ENCODE data around the gene VPREB1.

Gene VPREB1

DNA sequence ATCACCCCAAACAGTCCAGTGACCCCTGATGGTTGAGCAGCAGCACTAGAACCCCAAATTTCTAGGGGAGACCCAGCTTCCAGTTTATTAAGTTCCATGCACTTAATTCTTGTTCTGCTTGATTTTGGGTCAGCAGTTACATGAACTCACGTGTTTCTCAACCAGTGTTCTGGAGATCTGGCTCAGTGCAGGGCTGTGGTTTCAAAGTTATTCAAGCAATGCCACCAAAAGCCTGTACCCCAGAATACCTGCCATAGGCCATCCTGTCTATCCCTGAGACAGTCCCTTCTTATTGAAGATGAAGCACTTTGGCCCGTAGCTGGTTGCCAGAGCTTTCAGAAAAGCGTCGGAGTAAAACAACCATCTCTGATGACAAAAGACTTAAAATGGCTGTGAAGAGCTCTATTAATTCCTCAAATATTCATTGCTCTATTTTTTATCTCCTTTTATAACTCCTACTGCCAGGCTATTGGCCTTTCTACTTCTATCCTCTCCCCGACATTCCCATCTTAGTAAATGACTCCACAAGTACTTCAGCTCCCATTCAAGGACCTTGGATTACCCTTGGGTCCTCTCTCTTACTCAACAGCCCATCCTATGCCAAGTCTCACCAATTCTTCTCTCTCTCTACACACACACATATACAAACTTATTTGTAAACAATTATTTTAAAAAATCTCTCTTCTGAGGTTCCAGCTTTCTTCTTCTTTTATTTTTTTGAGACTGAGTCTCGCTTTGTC lies 18.0 kb upstream of the VPREB1 start:
- DNase-seq, result no peak
- TF ChIP-seq POLR2A (IDR thresholded peaks at IDR 0.05; ENCODE audit: low read length), result no peak
- no peak for TF ChIP-seq GATA1 (IDR thresholded peaks at IDR 0.05; ENCODE audit: low read depth, low read length)

DNA sequence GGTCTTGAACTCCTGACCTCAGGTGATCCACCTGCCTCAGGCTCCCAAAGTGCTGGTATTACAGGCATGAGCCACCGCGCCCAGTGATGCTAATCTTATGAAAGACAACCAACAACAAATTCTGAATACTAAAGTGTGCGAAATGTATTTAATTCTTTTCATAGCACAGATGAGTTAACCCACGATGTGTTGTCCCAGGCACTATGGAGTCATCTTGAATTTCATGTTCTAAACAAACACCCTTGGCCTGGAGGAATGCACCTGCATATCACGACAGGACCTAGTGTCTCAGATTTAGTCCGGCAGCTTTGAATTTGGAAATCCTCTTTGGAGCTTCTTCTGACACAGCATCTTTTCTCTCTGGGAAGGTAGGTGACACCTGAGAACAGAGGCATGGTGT lies 16.2 kb upstream of the VPREB1 start:
- no peak for TF ChIP-seq POLR2A (IDR thresholded peaks at IDR 0.05; ENCODE audit: low read length)
- TF ChIP-seq GATA1 (IDR thresholded peaks at IDR 0.05; ENCODE audit: low read depth, low read length), result no peak

DNA sequence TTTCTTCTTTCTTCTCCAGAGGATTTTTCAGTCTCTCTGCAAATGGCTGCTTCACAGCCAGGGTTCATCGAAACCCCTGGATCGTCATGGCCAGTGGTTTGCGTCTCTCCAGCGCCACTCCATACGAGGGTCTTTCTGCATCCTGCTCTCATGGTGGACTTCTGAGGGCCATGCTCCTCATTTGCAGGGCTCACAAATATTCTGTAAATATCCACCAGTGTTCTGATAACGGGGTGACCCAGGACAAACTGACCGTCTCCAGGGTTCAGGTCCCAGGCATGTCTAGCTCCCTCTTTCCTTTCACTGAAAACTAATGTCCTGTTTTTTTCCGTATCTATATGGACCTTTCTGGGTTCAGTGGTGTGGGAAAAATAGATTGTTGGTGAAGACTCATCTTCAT lies 15.7 kb upstream of the VPREB1 start:
- no peak for DNase-seq
- TF ChIP-seq POLR2A (IDR thresholded peaks at IDR 0.05; ENCODE audit: low read length), result no peak

More for the DNA sequence above, 16.2 kb upstream of the VPREB1 start:
- no peak for DNase-seq

DNA sequence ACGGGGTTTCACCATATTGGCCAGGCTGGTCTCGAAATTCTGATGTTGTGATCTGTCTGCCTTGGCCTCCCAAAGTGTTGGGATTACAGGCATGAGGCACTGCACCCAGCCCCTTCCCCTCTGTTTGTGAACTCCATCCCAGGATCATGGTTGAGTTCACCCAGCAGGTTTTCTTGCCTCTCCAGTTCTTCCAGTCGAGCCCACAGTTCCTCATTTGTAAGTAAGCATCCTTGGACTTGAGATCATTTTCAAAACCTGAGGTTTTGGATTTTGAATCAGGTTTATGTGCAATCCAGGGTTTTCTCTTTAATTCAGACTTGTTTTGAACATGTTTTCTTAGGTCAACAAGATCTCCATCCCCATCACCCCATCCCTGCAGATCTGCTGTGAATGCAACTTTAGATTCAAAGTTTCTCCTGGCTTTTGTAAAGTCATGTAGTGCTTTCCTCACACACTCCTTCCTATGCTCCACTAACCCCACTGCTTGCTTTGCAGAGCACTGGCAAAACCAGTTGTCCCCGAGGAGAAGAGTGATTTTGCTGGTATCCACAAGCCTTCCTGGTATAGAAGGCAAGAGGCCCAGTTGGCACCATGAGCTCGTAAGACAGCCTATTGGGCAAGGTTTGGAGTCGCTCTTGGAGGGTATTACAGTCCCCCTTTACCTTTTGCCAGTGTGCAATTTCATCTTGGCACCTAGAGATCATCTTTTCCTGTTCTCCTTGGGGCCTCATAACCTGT lies 14.7 kb upstream of the VPREB1 start:
- TF ChIP-seq POLR2A (IDR thresholded peaks at IDR 0.05; ENCODE audit: low read length) (no peak), GATA1 (IDR thresholded peaks at IDR 0.05; ENCODE audit: low read depth, low read length) (no peak)
- no peak for DNase-seq

DNA sequence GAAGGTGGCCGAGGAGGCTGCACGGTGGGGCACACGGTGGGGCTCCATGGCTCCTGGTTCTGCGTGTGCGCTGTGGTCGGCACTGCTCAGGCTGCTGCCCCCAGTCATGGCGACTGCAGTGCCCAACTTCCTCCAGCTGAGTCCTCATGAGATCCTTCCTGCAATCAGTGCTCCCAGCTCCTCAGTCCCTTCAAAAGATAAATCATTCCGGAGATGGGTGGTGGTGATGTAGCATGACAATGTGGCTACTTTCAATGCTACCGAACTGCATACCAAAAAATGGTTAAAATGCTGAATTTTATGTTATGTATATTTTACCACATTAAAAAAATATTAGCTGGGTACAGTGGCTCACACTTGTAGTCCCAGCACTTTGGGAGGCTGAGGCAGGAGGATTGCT lies 14.1 kb upstream of the VPREB1 start:
- TF ChIP-seq GATA1 (IDR thresholded peaks at IDR 0.05; ENCODE audit: low read depth, low read length) (no peak), POLR2A (IDR thresholded peaks at IDR 0.05; ENCODE audit: low read length) (no peak)

DNA sequence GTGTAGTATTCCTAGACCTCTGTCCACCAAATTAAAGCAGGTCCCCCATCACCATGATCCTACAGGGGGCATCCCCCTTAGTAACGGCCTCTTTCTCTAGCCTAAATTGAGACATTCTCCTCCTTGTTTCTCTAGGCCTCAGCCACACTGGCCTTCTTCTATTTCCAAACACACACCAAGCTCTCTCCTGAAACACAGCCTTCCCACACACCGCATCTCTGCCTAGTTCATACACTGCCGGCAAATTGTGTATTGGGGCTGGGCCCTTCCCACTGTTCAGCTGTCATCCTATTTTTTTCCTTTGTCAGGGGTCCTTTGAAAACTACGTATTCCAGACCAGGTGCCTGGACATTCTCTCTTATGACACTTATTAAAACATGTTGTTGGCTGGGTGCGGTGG lies 11.5 kb upstream of the VPREB1 start:
- TF ChIP-seq GATA1 (IDR thresholded peaks at IDR 0.05; ENCODE audit: low read depth, low read length), result no peak
- no peak for TF ChIP-seq POLR2A (IDR thresholded peaks at IDR 0.05; ENCODE audit: low read length)
- no peak for DNase-seq

More for the DNA sequence above, 14.1 kb upstream of the VPREB1 start:
- DNase-seq, result no peak

DNA sequence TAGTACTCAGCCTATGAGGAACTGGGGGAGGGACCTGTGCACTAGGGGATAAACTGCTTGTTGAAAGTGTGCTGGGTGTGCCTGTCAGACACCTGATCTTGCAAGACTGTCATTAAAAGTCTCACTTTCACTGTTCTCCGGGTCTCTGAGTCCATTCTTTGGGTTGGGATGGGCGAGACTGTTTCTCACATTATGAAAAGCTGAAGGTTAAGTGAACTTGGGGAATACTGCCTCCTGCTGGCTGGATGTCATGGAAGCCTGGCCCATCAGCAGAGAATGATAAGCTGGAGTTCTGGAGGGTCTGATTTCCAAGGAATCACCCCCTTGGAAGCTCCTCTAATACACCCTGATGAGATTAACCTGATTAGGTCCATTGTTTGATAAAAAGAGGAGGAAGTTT lies 9.0 kb upstream of the VPREB1 start:
- DNase-seq, result peak; percentile 40 to 59
- TF ChIP-seq GATA1 (IDR thresholded peaks at IDR 0.05; ENCODE audit: low read depth, low read length), result no peak
- TF ChIP-seq POLR2A (IDR thresholded peaks at IDR 0.05; ENCODE audit: low read length), result no peak

DNA sequence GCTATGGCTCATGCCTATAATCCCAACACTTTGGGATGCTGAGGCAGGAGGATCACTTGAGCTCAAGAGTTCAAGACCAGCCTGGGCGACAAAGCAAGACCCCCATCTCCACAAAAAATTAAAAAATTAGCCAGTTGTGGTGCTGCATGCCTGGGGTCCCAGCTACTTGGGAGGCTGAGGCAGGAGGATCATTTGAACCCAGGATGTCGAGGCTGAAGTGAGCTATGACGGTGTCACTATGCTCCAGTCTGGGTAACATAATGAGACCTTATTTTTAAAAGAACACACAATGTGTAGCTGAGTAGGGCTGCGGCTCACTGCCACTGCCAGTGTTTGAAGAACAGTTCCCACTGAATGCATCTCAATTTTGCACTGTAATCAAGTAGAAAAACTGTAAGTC lies 7.1 kb upstream of the VPREB1 start:
- TF ChIP-seq GATA1 (IDR thresholded peaks at IDR 0.05; ENCODE audit: low read depth, low read length) (no peak), POLR2A (IDR thresholded peaks at IDR 0.05; ENCODE audit: low read length) (no peak)
- no peak for DNase-seq

DNA sequence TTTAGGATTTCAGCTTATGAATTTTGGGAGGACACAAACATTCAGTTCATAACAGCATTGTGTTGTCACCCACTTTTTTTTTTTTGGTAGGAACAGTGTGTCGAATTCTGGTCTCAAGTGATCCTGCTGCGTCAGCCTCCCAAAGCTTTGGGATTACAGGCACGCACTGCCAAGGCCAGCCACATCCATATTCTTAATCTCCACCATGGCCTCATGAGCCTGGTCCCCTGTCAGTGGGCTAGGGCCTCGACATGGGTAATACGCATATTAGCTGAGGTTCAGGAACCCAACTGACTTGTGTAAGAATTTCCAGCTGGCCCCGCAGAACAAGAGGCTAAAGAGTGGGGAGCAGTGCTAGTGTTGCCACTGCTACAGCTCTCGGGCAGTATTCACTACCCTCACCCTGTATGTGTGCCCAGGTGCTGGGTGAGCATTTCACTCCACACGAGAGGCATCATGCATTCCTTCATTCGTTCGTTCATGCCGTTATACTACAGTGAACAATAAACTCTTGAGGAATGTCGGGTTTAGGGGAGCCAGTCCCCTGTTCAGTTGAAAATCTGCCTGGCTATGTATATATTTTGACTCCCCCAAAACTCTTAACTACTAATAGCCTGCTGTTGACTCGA lies 5.2 kb upstream of the VPREB1 start:
- no peak for TF ChIP-seq POLR2A (IDR thresholded peaks at IDR 0.05; ENCODE audit: low read length)
- TF ChIP-seq GATA1 (IDR thresholded peaks at IDR 0.05; ENCODE audit: low read depth, low read length), result no peak
- no peak for DNase-seq

DNA sequence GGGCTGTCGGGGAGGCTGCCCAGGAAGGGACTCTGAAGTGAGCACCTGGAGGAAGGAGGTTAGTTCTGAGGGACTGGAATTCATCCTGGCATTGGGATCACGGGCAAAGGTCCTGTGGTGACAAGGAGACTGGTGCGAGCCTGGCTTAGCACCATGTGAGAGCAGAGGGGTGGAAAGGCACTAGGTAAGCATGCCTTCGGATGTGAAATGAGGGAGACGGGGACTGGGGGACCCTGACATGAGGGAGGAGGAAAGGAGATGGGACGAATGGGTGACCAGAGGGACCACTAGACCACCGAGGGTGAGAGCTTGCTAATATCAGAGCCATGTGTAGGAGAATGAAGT lies 3.1 kb upstream of the VPREB1 start:
- DNase-seq, result no peak
- no peak for TF ChIP-seq GATA1 (IDR thresholded peaks at IDR 0.05; ENCODE audit: low read depth, low read length)
- TF ChIP-seq POLR2A (IDR thresholded peaks at IDR 0.05; ENCODE audit: low read length), result no peak

DNA sequence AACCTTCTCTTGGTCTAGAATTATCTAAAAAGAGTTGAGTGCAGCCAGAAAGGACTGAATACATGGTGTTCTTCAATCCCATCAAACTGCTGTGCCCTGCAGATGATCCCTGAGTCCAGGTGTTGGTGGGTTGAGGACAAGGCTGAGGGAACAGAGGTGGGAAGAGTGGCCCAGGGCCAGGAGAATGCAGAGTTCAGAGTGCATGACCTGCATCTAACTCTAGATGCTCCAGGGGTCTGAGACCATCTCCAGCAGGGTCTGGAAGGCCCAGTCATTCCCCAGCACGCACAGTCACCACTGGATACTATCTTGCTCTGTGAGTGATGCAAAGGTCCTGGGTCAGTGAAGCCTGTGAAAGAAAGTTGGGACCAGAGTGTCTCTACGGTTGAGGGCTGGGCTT lies 2.1 kb upstream of the VPREB1 start:
- TF ChIP-seq POLR2A (IDR thresholded peaks at IDR 0.05; ENCODE audit: low read length) (no peak), GATA1 (IDR thresholded peaks at IDR 0.05; ENCODE audit: low read depth, low read length) (no peak)

DNA sequence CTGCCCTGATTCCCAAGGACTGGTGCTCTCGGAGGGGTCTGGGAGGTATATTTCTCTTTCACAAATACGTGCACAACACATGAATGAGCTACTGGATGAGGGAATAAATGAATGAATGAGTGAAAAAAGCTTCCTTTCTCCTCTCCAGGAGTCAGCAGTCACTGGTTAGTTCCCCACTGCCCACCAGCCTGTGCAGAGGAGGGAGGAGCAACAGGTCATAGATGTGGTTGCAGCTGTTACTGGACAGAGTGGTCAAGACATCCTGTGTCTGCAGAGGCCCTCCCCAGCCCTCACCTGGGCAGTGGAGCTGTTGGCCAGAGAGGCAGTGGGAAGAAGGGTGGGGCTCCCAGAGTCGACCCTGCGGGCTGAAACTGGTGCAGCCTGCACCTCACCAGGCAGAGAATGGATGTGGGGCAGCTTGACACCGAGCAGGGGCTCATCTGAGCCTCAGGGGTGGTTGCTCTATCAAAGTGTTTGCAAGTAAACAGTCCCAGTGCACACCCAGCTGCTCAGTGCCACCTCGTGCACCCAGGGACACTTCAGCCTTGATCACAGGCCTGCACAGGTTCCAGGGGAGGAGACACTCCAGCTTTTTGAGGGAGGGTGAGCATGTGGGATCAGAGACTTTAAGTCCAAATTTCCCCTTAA lies 1.4 kb upstream of the VPREB1 start:
- DNase-seq, result no peak
- TF ChIP-seq POLR2A (IDR thresholded peaks at IDR 0.05; ENCODE audit: low read length), result no peak
- no peak for TF ChIP-seq GATA1 (IDR thresholded peaks at IDR 0.05; ENCODE audit: low read depth, low read length)

More for the DNA sequence above, 2.1 kb upstream of the VPREB1 start:
- no peak for DNase-seq

DNA sequence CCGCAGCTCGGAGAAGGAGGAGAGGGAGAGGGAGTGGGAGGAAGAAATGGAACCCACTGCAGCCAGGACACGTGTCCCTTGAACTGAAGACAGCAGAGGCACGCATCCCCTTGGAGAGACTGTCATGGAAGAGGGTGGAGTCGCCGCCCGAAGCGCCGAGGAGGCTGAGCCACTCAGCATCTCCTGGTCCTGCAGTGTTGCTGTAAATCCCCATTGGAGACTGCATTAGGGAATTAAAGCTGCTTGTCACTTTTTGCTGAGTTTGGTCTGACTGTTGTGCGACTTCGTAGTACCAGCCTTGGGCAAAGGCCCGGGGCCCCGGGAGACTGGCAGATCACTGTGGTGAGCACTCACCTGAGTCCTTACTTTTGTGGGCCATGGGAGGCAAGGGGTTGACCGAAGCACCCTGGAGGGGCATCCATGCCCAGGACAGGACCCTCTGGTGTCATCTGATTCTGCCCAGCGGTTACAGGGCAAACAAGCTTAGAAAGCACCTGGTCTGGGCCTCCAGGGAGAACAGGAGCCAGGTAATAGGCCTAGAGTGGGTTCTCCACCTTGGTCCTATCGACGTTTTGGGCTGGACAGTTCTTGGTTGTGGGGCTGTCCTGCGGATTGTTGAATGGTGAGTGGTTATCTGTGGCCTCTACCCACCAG lies 797 bp downstream of the VPREB1 start:
- no peak for DNase-seq
- TF ChIP-seq GATA1 (IDR thresholded peaks at IDR 0.05; ENCODE audit: low read depth, low read length) (no peak), POLR2A (IDR thresholded peaks at IDR 0.05; ENCODE audit: low read length) (no peak)

Data from erythroblast (primary cell).